SK-N-SH (cell line): ENCODE measurements around the gene RMI1. TPM values are rescaled to one million over a fixed set of nuclear protein-coding genes. Genes with fewer than 3 reads are reported as not detected.

Experiments
- CTCF ChIA-PET: fragments of 300-600, 350-600 bp; formaldehyde crosslinking; extraction: SDS; loops from one replicate; lab custom pipeline; 2021; lab: Yijun Ruan, JAX
- POLR2A ChIA-PET: fragments of 350-600 bp; sonication (Branson Sonifier 250); formaldehyde crosslinking; extraction: SDS; loops from one replicate; lab custom pipeline; 2020; ENCODE audit warnings: antibody characterized with exemption, inconsistent platforms; lab: Yijun Ruan, JAX
- DNase-seq: peaks from one replicate; pipeline ENCODE4 v3.0.0; 2012
- H2AFZ ChIP-seq: fragments of 200-600 bp; sonication (generic); 2 replicates; pipeline ENCODE4 v1.8.1; 2016; ENCODE audit warnings: antibody characterized with exemption, mild to moderate bottlenecking, low read depth
- H3F3A ChIP-seq: fragments of 200-600 bp; sonication (generic); replicated peaks from 2 replicates; pipeline ENCODE3; 2016; ENCODE audit warnings: antibody characterized with exemption, mild to moderate bottlenecking; ENCODE audit not compliant: insufficient read depth
- H3K27ac ChIP-seq, 2 experiments: fragments of 200-500 bp in 1 of 2; fragments of 200-600 bp in 1 of 2; sonication (Bioruptor generic) in 1 of 2; sonication (generic), shearing (Covaris generic) in 1 of 2; 2 replicates each; pipeline versions ENCODE4 v1.5.1 to v1.6.1; 2014 to 2016; ENCODE audit warnings: low read depth in 2 of 2, inconsistent platforms in 1 of 2, low read length in 1 of 2, mild to moderate bottlenecking in 1 of 2, mixed read lengths in 1 of 2
- H3K27me3 ChIP-seq: fragments of 200-600 bp; sonication (generic), shearing (Covaris generic); 2 replicates; pipeline ENCODE4 v1.6.1; 2016; ENCODE audit warnings: mixed run types; ENCODE audit not compliant: insufficient read depth
- H3K36me3 ChIP-seq, 2 experiments: fragments of 200-500 bp in 1 of 2; fragments of 200-600 bp in 1 of 2; sonication (Bioruptor generic) in 1 of 2; sonication (generic) in 1 of 2; replicated peaks in 1 of 2; 2 replicates each; pipeline versions ENCODE3 to v1.5.1; 2014 to 2016; ENCODE audit warnings: low read length in 1 of 2, mild to moderate bottlenecking in 1 of 2; ENCODE audit not compliant: insufficient read depth in 2 of 2, control insufficient read depth in 1 of 2
- H3K4me1 ChIP-seq, 2 experiments: fragments of 200-500 bp in 1 of 2; fragments of 200-600 bp in 1 of 2; sonication (Bioruptor generic) in 1 of 2; sonication (generic), shearing (Covaris generic) in 1 of 2; 2 replicates each; pipeline versions ENCODE4 v1.5.1 to v1.6.1; 2014 to 2016; ENCODE audit warnings: low read depth in 1 of 2, low read length in 1 of 2, mixed run types in 1 of 2; ENCODE audit not compliant: insufficient read depth in 2 of 2, control insufficient read depth in 1 of 2
- H3K4me2 ChIP-seq: fragments of 200-600 bp; sonication (generic), shearing (Covaris generic); 2 replicates; pipeline ENCODE4 v1.6.1; 2017; ENCODE audit warnings: mixed run types
- H3K4me3 ChIP-seq, 2 experiments: fragments of 200-500 bp in 1 of 2; fragments of 200-600 bp in 1 of 2; sonication (Bioruptor generic) in 1 of 2; sonication (generic), shearing (Covaris generic) in 1 of 2; 2 replicates each; pipeline versions ENCODE4 v1.5.1 to v1.8.1; 2014 to 2016; ENCODE audit warnings: low read depth in 2 of 2, inconsistent platforms in 1 of 2, low read length in 1 of 2, mild to moderate bottlenecking in 1 of 2, mixed read lengths in 1 of 2, moderate library complexity in 1 of 2
- H3K79me2 ChIP-seq: fragments of 200-600 bp; sonication (generic); 2 replicates; pipeline ENCODE4 v1.8.1; 2017; ENCODE audit warnings: mild to moderate bottlenecking; ENCODE audit not compliant: insufficient read depth
- H3K9ac ChIP-seq: fragments of 200-600 bp; sonication (generic); 2 replicates; pipeline ENCODE4 v1.6.1; 2017; ENCODE audit warnings: mixed run types
- H3K9me2 ChIP-seq: fragments of 200-600 bp; sonication (generic); 2 replicates; pipeline ENCODE4 v1.6.1; 2017; ENCODE audit warnings: mixed run types
- H3K9me3 ChIP-seq: fragments of 200-600 bp; sonication (generic); 2 replicates; pipeline ENCODE4 v1.6.1; 2017; ENCODE audit warnings: mixed run types, mild to moderate bottlenecking, moderate library complexity
- H4K20me1 ChIP-seq: fragments of 200-600 bp; sonication (generic); 2 replicates; pipeline ENCODE4 v1.6.1; 2017; ENCODE audit warnings: mild to moderate bottlenecking, mixed run types; ENCODE audit not compliant: insufficient read depth
- FOXM1 ChIP-seq: IDR thresholded peaks from 2 replicates; pipeline ENCODE4 v1.4.0; 2012; ENCODE audit warnings: low read depth, mild to moderate bottlenecking
- JUND ChIP-seq: IDR thresholded peaks from 2 replicates; pipeline ENCODE4 v1.4.0; 2012
- MEF2A ChIP-seq: IDR thresholded peaks from 2 replicates; pipeline ENCODE4 v1.4.0; 2012; ENCODE audit warnings: low read depth, borderline replicate concordance
- MXI1 ChIP-seq: IDR thresholded peaks from 2 replicates; pipeline ENCODE4 v1.6.1; 2012; ENCODE audit warnings: mild to moderate bottlenecking, low read depth, low read length, improper control_type of control experiment
- POLR2AphosphoS5 ChIP-seq: IDR thresholded peaks from 2 replicates; pipeline ENCODE4 v1.6.1; 2012; ENCODE audit warnings: low read depth, low read length
- RCOR1 ChIP-seq: fragments of 150-350 bp; IDR thresholded peaks from 2 replicates; pipeline ENCODE4 v1.6.1; 2017; ENCODE audit warnings: antibody characterized with exemption, low read length
- SIN3A ChIP-seq: IDR thresholded peaks from 2 replicates; pipeline ENCODE4 v1.6.1; 2012; ENCODE audit warnings: low read depth, mild to moderate bottlenecking, low read length, moderate library complexity, borderline replicate concordance
- WGBS: methylation state at CpG from one replicate; pipeline ENCODE4 v1.1.6; 2017; ENCODE audit warnings: low lambda C conversion rate; 5-methylcytosine and 5-hydroxymethylcytosine counted together
- polyA plus RNA-seq, 3 experiments: library from polyadenylated mRNA; depleted of rRNA; stranded (reverse); fragments of >200 nt; gene quantifications; 2 replicates each; pipeline ENCODE4 v1.2.3, GENCODE V29; 2012
- TF ChIP-seq, protein P1 (sequence below): fragments of 150-350 bp; IDR thresholded peaks from 2 replicates; pipeline ENCODE4 v1.6.1; 2017; ENCODE audit warnings: antibody characterized with exemption, low read length, low read depth, borderline replicate concordance
- TF ChIP-seq, protein P2 (sequence below): IDR thresholded peaks from 2 replicates; pipeline ENCODE4 v1.4.0; 2012; ENCODE audit warnings: low read depth, borderline replicate concordance
- TF ChIP-seq, protein P3 (sequence below): IDR thresholded peaks from 2 replicates; pipeline ENCODE4 v1.6.1; 2012; ENCODE audit warnings: mild to moderate bottlenecking, low read depth, low read length, moderate library complexity
- TF ChIP-seq, protein P4 (sequence below): IDR thresholded peaks from 2 replicates; pipeline ENCODE4 v1.4.0; 2012; ENCODE audit warnings: low read depth, borderline replicate concordance

Gene RMI1
- polyA plus RNA-seq, 1 of the 3 experiments (the other 2 are of a cell fraction) = 1.0 TPM

DNA sequence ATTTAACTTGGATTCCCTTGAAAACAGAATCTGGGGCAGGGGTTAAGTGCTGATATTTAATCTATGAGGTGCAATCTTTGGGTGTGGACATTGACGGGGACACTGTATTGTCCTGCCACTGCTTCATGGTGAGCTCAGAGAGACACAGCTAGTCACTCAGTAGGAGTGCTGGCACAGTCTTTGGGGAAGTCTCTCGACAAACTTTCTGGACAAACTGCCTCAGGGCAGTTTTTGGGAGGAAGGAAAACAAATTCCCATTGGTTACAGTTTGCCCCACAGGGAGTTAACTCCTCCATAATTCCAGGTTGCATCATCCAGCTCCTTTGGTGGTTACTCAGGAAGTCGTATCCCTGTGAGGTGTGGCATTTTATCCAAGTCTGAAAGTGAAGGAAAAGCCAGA is 18.4 kb upstream of the RMI1 start:
- WGBS = 72% methylated on average over 3 of the region's 3 CpGs
- no peaks in the 10 kb centered on the region for H3K9me2 ChIP-seq
- no peaks in the 10 kb centered on the region for H3K27me3 ChIP-seq
- H3K9ac ChIP-seq = no peak overlapping the region
- DNase-seq = no peak
- H4K20me1 ChIP-seq = peaks cover 9% of the 10 kb centered on the region
- H3F3A ChIP-seq = peaks cover 52% of the 10 kb centered on the region
- H3K9me3 ChIP-seq = no peaks in the 10 kb centered on the region
- no peak overlapping the region for H3K4me2 ChIP-seq
- no peaks in the 10 kb centered on the region; the same call in 1 of the 2 replicates for H3K79me2 ChIP-seq
- ChIA-PET CTCF (interaction anchor here (1.0 to 2.8 kb wide), 4 partner anchors 11 to 299 kb away, joined by 3 to 21 read pairs (median 5); no protein-coding TSS in a partner anchor), POLR2A (no interaction called here)
- H3K4me3 ChIP-seq = no peak overlapping the region
- H3K27ac ChIP-seq = no peak overlapping the region
- peaks cover 2 to 7% of the 10 kb centered on the region in 2 experiments; a peak in 2 of 4 replicates for H3K4me1 ChIP-seq
- H3K36me3 ChIP-seq = peaks cover 9 to 12% of the 10 kb centered on the region in 2 experiments
- TF ChIP-seq, protein P1, sequence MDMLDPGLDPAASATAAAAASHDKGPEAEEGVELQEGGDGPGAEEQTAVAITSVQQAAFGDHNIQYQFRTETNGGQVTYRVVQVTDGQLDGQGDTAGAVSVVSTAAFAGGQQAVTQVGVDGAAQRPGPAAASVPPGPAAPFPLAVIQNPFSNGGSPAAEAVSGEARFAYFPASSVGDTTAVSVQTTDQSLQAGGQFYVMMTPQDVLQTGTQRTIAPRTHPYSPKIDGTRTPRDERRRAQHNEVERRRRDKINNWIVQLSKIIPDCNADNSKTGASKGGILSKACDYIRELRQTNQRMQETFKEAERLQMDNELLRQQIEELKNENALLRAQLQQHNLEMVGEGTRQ = no peak
- TF ChIP-seq SIN3A (no peak), MEF2A (no peak), POLR2AphosphoS5 (no peak), JUND (no peak), MXI1 (no peak), FOXM1 (no peak), RCOR1 (no peak)
- TF ChIP-seq, protein P2, sequence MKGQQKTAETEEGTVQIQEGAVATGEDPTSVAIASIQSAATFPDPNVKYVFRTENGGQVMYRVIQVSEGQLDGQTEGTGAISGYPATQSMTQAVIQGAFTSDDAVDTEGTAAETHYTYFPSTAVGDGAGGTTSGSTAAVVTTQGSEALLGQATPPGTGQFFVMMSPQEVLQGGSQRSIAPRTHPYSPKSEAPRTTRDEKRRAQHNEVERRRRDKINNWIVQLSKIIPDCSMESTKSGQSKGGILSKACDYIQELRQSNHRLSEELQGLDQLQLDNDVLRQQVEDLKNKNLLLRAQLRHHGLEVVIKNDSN = no peak
- TF ChIP-seq, protein P3, sequence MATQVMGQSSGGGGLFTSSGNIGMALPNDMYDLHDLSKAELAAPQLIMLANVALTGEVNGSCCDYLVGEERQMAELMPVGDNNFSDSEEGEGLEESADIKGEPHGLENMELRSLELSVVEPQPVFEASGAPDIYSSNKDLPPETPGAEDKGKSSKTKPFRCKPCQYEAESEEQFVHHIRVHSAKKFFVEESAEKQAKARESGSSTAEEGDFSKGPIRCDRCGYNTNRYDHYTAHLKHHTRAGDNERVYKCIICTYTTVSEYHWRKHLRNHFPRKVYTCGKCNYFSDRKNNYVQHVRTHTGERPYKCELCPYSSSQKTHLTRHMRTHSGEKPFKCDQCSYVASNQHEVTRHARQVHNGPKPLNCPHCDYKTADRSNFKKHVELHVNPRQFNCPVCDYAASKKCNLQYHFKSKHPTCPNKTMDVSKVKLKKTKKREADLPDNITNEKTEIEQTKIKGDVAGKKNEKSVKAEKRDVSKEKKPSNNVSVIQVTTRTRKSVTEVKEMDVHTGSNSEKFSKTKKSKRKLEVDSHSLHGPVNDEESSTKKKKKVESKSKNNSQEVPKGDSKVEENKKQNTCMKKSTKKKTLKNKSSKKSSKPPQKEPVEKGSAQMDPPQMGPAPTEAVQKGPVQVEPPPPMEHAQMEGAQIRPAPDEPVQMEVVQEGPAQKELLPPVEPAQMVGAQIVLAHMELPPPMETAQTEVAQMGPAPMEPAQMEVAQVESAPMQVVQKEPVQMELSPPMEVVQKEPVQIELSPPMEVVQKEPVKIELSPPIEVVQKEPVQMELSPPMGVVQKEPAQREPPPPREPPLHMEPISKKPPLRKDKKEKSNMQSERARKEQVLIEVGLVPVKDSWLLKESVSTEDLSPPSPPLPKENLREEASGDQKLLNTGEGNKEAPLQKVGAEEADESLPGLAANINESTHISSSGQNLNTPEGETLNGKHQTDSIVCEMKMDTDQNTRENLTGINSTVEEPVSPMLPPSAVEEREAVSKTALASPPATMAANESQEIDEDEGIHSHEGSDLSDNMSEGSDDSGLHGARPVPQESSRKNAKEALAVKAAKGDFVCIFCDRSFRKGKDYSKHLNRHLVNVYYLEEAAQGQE = no peak
- TF ChIP-seq, protein P4, sequence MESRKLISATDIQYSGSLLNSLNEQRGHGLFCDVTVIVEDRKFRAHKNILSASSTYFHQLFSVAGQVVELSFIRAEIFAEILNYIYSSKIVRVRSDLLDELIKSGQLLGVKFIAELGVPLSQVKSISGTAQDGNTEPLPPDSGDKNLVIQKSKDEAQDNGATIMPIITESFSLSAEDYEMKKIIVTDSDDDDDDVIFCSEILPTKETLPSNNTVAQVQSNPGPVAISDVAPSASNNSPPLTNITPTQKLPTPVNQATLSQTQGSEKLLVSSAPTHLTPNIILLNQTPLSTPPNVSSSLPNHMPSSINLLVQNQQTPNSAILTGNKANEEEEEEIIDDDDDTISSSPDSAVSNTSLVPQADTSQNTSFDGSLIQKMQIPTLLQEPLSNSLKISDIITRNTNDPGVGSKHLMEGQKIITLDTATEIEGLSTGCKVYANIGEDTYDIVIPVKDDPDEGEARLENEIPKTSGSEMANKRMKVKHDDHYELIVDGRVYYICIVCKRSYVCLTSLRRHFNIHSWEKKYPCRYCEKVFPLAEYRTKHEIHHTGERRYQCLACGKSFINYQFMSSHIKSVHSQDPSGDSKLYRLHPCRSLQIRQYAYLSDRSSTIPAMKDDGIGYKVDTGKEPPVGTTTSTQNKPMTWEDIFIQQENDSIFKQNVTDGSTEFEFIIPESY = no peak
- H2AFZ ChIP-seq = no peak overlapping the region
